OCI-LY7 (cell line): ENCODE data around the gene CABP4.

ENCODE experiments used
- CTCF ChIP-seq: fragments of 200-600 bp; sonication (generic); conservative IDR thresholded peaks from 2 replicates; pipeline ENCODE4 v1.5.1; 2014; ENCODE audit warnings: mild to moderate bottlenecking, antibody characterized with exemption, low read length, moderate library complexity, mixed read lengths
- EZH2phosphoT487 ChIP-seq: fragments of 200-600 bp; sonication (generic); IDR thresholded peaks from 2 replicates; pipeline ENCODE4 v1.6.1; 2018; ENCODE audit warnings: low read depth, borderline replicate concordance, mild to moderate bottlenecking, mixed run types, antibody characterized with exemption, low read length, moderate library complexity, mixed read lengths

GRCh38 chr11:67411785-67412152 lies 43.4 kb upstream of the CABP4 start:
- TF ChIP-seq CTCF (no peak), EZH2phosphoT487 (no peak)
